RWPE2 (cell line): ENCODE results near the gene EFCAB5.

Experiments used
- ATAC-seq: fragments of 200-7000 bp; cut with Tn5 transposase; 3 replicates; pipeline ENCODE4 v1.9.1; 2021; ENCODE audit warnings: low read depth
- DNase-seq: peaks from one replicate; pipeline ENCODE4 v3.0.0-alpha.2; 2020; ENCODE audit warnings: low spot score
- H3K27ac ChIP-seq: fragments of 450-650 bp; 2 replicates; pipeline ENCODE4 v1.5.1; 2017; ENCODE audit warnings: mild to moderate bottlenecking; ENCODE audit not compliant: poor library complexity, severe bottlenecking
- H3K27me3 ChIP-seq: fragments of 250-450 bp; sonication (Bioruptor Pico); 2 replicates; pipeline ENCODE4 v1.5.1; 2021; ENCODE audit warnings: mild to moderate bottlenecking, moderate library complexity; ENCODE audit not compliant: insufficient read depth, poor library complexity, severe bottlenecking
- H3K36me3 ChIP-seq: fragments of 250-450 bp; sonication (Bioruptor Pico); 2 replicates; pipeline ENCODE4 v1.5.1; 2020; ENCODE audit warnings: low read depth, mild to moderate bottlenecking, moderate library complexity
- H3K4me1 ChIP-seq: fragments of 250-450 bp; sonication (Bioruptor Pico); 2 replicates; pipeline ENCODE4 v1.5.1; 2021; ENCODE audit warnings: mild to moderate bottlenecking, moderate library complexity; ENCODE audit not compliant: insufficient read depth, poor library complexity, severe bottlenecking
- H3K4me3 ChIP-seq: fragments of 250-450 bp; sonication (Bioruptor Pico); 2 replicates; pipeline ENCODE4 v1.5.1; 2021; ENCODE audit warnings: mild to moderate bottlenecking, moderate library complexity; ENCODE audit not compliant: severe bottlenecking
- H3K9me3 ChIP-seq: fragments of 250-450 bp; sonication (Bioruptor Pico); 2 replicates; pipeline ENCODE4 v1.5.1; 2021; ENCODE audit warnings: mild to moderate bottlenecking, moderate library complexity; ENCODE audit not compliant: severe bottlenecking
- TF ChIP-seq, protein P1 (sequence below): fragments of 450-650 bp; IDR thresholded peaks from one replicate; pipeline ENCODE4 v1.5.1; 2017; ENCODE audit warnings: mild to moderate bottlenecking, moderate library complexity; ENCODE audit not compliant: poor library complexity, severe bottlenecking

Gene EFCAB5

DNA sequence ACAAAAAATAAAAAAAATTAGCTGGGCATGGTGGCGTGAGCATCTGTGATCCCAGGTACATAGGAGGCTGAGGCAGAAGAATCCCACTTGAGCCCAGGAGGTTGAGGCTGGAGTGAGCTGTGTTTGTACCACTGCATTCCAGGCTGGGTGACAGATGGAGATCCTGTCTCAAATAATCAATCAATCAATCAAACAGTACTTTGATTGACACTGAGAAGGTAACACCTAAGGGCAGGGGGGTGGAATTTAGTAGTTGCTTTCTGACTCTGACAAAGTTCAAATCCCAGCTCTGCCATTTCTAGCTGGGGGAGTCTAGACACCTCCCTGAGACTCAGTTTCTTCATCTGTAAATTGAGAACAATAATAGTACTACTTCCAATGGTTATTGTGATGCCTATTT lies 23.4 kb upstream of the EFCAB5 start:
- TF ChIP-seq, protein P1, sequence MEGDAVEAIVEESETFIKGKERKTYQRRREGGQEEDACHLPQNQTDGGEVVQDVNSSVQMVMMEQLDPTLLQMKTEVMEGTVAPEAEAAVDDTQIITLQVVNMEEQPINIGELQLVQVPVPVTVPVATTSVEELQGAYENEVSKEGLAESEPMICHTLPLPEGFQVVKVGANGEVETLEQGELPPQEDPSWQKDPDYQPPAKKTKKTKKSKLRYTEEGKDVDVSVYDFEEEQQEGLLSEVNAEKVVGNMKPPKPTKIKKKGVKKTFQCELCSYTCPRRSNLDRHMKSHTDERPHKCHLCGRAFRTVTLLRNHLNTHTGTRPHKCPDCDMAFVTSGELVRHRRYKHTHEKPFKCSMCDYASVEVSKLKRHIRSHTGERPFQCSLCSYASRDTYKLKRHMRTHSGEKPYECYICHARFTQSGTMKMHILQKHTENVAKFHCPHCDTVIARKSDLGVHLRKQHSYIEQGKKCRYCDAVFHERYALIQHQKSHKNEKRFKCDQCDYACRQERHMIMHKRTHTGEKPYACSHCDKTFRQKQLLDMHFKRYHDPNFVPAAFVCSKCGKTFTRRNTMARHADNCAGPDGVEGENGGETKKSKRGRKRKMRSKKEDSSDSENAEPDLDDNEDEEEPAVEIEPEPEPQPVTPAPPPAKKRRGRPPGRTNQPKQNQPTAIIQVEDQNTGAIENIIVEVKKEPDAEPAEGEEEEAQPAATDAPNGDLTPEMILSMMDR, result no peak

DNA sequence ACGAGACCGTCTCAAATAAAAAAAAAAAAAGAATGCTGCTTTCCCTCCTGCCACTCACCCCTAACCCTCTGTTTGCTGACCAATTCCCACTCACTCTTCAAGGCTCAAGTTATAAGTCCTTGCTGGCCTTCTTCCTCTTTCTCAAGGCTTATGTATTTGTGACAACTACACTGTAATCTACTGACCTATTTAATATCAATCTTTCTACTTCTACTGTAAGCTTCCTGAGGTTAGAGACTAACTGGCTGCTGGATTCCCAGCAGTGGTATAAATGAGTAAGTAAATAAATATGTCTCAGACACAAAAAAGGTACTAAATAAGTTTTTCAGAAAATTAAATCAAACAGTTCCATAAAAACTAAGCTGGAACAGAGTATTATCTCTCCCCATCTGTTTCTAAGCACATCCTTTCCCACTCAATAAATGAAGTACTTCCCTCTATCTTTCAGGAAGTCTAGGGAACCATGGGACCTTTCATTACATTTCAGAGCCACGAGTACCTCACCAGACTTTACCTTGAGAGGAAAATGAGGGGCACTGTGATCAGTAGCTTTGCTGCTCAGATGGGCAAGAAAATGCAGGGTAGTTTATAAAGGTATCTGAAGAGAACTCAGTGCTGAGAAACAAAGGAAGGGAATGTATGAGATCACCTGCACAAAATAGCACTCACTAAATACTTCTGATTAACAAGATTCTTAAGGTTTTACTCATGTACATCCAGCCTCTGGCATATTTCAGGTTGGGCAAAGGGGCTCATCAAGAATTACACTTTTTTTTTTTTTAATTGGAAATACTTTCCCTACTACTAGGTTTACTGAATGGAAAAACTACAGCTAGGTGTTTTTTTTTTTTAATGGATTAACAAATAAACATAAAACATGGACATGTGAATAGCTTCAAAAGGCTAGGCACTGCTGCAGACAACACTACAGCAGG lies 22.2 kb upstream of the EFCAB5 start:
- TF ChIP-seq, protein P1, result no peak
- H3K27ac ChIP-seq, result peak overlapping the region; percentile 91
- peaks cover 24% of the 10 kb centered on the region for H3K4me1 ChIP-seq
- no peaks in the 10 kb centered on the region for H3K27me3 ChIP-seq
- no peaks in the 10 kb centered on the region; the same call in none of the 2 replicates for H3K36me3 ChIP-seq
- H3K9me3 ChIP-seq, result no peaks in the 10 kb centered on the region
- no peak overlapping the region for H3K4me3 ChIP-seq
- DNase-seq, result no peak
- peak; percentile 97 for ATAC-seq

More for the DNA sequence above, 23.4 kb upstream of the EFCAB5 start:
- no peaks in the 10 kb centered on the region; the same call in 1 of the 2 replicates for H3K36me3 ChIP-seq
- peaks cover 24% of the 10 kb centered on the region for H3K4me1 ChIP-seq
- H3K27ac ChIP-seq, result peak overlapping the region; percentile 91
- H3K4me3 ChIP-seq, result no peak overlapping the region
- ATAC-seq (no peak), DNase-seq (no peak)
- no peaks in the 10 kb centered on the region for H3K9me3 ChIP-seq
- H3K27me3 ChIP-seq, result no peaks in the 10 kb centered on the region

DNA sequence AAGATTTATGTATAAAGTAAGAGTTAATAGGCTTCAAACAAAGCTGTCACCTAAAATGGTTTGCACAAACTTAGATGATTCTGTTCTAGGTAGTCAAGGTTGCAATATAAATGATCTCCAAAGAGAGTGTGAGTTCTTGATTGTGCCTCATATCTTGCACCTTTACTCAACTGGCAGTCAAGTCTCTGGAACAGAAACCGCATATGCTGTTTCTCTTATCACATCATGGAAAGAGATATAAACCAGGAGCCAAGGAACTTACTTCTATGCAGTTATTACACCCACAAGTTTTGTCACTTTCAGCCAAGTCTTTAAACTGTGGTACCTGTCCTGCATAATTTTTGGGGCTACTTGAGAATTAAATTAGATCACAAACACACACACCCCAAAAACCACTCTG lies 16.6 kb upstream of the EFCAB5 start:
- ATAC-seq (no peak), DNase-seq (no peak)

DNA sequence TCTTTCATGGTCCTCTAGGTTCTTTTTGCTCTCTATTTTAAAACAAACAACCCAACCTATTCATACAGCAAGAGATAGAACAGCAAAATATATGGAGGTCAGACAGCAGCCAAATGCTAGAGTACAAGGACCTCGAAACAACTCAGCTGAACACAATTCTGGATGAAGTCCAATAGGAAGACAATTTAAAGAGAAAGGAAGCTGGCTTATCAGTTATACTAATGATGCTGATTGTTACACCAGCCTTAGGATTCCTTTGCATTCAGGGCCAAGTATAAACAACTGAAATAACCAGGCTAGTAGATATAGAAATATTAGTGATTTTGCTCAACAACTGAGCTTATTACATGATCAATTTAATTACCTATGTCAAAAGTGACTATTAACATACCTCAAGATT lies 13.9 kb upstream of the EFCAB5 start:
- TF ChIP-seq, protein P1, result no peak
- no peak overlapping the region for H3K27ac ChIP-seq
- H3K4me1 ChIP-seq, result peaks cover 27% of the 10 kb centered on the region
- no peaks in the 10 kb centered on the region for H3K9me3 ChIP-seq
- H3K4me3 ChIP-seq, result no peak overlapping the region
- H3K27me3 ChIP-seq, result no peaks in the 10 kb centered on the region
- peaks cover 5% of the 10 kb centered on the region; the same call in 1 of the 2 replicates for H3K36me3 ChIP-seq
- DNase-seq (no peak), ATAC-seq (no peak)

More for the DNA sequence above, 16.6 kb upstream of the EFCAB5 start:
- peaks cover 26% of the 10 kb centered on the region for H3K4me1 ChIP-seq
- H3K27me3 ChIP-seq, result no peaks in the 10 kb centered on the region
- peaks cover 5% of the 10 kb centered on the region; the same call in 1 of the 2 replicates for H3K36me3 ChIP-seq
- TF ChIP-seq, protein P1, result no peak
- no peaks in the 10 kb centered on the region for H3K9me3 ChIP-seq
- no peak overlapping the region for H3K27ac ChIP-seq
- H3K4me3 ChIP-seq, result no peak overlapping the region

DNA sequence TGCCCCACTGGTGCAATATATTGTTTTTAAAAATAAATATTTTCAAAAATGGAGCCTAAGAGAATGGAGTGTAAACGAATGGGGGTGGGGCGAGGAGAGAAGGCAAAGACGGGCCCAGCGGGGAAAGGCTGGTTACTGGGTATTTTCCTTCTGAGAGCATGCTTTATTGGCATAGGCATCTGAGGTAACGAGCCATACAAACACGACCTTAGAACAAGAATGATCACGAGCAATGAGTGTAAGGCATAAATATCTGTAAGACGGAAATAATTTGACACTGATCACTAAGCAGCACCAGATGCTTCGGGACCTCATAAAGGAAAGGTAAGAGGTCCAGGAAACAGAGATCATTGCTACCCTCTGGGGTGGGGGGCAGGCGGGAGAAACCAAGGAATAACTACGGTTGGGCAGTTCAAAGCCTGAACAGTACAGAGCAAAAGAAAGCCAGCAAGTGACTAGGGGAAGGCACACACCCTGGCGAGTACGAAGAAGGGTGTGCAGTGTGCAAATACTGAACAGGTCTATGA lies 12.4 kb upstream of the EFCAB5 start:
- Histone ChIP-seq H3K36me3 (peaks cover 5% of the 10 kb centered on the region; the same call in 1 of the 2 replicates), H3K4me3 (peak overlapping the region; percentile 62), H3K27ac (peak overlapping the region; percentile 85), H3K27me3 (no peaks in the 10 kb centered on the region), H3K9me3 (no peaks in the 10 kb centered on the region), H3K4me1 (peaks cover 27% of the 10 kb centered on the region)
- peak; percentile 30 for ATAC-seq
- no peak for DNase-seq
- TF ChIP-seq, protein P1, result no peak
